OCI-LY1 (cell line): ENCODE data around the gene ZSWIM7.

Source experiments
- EZH2 ChIP-seq: fragments of 200-600 bp; sonication (generic), shearing (Covaris generic); IDR thresholded peaks from 2 replicates; pipeline ENCODE4 v1.8.0; 2017; ENCODE audit warnings: borderline replicate concordance, mixed run types, mild to moderate bottlenecking, antibody characterized with exemption, low read length, moderate library complexity, mixed read lengths
- TF ChIP-seq, protein P1 (sequence below): fragments of 200-600 bp; sonication (generic), shearing (Covaris generic); IDR thresholded peaks from 2 replicates; pipeline ENCODE4 v1.5.1; 2017; ENCODE audit warnings: mild to moderate bottlenecking, antibody characterized with exemption, low read length, moderate library complexity, mixed read lengths

DNA sequence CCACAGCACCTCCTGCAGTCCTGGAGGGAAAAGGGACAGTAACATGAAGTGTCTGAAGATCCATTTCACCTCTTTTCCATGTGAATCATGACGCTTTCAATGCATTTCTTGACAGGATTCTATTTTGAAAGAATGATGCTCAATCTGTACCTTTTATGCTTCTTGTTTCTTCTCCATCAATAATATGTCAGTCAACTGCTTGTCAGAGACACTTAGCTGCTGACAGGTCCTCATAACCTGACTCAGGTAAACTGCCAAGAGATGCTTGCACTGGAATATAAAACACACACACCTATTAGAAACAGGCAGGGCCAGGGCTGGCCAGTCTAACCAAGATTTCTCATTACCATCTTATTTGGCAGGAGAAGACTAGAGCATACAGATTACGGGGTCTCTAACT lies 21.6 kb downstream of the ZSWIM7 start:
- TF ChIP-seq, protein P1, sequence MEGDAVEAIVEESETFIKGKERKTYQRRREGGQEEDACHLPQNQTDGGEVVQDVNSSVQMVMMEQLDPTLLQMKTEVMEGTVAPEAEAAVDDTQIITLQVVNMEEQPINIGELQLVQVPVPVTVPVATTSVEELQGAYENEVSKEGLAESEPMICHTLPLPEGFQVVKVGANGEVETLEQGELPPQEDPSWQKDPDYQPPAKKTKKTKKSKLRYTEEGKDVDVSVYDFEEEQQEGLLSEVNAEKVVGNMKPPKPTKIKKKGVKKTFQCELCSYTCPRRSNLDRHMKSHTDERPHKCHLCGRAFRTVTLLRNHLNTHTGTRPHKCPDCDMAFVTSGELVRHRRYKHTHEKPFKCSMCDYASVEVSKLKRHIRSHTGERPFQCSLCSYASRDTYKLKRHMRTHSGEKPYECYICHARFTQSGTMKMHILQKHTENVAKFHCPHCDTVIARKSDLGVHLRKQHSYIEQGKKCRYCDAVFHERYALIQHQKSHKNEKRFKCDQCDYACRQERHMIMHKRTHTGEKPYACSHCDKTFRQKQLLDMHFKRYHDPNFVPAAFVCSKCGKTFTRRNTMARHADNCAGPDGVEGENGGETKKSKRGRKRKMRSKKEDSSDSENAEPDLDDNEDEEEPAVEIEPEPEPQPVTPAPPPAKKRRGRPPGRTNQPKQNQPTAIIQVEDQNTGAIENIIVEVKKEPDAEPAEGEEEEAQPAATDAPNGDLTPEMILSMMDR = no peak
- TF ChIP-seq EZH2 = no peak
